OCI-M2 (cell line): ENCODE results near the gene UBN1.
"Not testable (repeated sequence)": the region's sequence is repeated elsewhere in the genome, so short reads cannot be mapped to it uniquely, and the experiment has no call there.

Experiments
- DNase-seq: peaks from one replicate; lab custom pipeline; 2025; ENCODE audit not compliant: unreplicated experiment; lab: John Stamatoyannopoulos, UW

Gene UBN1

DNA sequence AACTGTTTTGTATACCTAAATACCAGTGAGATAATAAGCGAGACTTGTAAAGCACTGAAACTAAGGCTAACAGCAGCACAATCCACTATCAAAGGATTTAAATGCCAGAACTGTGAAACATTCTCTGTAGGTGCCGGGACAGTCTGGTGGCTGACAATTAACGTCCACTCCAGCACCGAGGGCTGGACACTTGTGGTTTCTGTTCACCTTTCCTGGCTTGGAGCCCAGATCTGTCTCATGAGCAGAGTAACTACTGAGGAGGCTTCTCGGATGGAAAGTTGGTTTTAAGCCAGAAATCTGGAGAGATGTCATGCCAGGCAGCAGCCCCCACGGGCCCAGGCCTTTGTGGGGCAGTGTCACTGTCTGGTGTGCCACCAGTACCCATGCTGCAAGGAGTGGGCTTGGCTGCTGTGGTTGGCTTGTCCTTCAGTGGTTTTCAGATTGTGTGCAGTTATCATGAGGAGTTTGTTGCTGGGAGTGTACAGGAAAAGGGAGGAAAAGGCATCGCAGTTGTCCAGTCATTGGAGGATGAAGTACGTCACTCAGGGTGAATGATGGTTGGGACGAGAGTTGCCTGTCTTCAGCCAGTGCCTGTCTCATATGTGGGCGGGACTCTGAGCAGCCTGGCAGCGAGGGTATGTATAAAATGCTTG is 35.5 kb downstream of the UBN1 start:
- DNase-seq = no peak

DNA sequence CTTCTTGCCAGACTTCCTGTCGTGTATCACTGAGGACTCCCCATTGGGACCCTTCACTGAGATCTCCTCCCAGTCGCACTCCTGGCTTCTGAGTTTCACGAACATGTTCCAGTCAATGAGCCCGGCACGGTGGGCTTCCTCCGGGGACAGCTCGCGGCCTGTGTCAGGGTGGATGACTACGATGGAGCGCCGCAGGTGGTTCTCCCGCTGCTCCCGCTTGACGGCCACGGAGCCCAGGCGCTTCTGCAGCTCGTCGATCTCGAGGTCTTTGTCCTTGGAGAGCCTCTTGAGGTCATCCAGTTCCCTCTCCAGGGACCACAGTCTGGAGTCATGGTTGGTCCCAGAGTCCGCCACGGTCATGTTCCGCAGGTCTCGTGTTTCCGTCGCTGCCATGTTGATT is 36.2 kb downstream of the UBN1 start:
- no peak for DNase-seq

DNA sequence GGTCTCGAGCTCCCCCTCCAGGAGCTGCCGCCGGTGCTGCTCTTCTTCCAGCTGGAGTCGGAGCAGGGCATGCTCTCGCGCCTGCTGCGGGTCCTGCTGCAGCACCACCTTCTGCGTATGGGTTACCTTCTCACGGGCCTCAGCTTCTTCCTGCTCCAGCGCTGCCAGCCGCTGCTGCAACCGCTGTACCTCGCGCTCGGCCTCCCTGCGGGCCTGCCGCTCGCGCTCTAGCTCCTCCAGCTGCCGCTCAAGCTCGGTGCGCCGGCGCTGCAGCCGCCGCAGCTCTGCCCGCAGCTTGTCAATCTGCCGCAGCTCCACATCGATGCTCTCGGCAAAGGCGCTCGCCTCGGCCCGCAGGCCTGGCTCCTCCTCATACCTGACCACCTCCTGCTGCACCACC is 36.9 kb downstream of the UBN1 start:
- no peak for DNase-seq

DNA sequence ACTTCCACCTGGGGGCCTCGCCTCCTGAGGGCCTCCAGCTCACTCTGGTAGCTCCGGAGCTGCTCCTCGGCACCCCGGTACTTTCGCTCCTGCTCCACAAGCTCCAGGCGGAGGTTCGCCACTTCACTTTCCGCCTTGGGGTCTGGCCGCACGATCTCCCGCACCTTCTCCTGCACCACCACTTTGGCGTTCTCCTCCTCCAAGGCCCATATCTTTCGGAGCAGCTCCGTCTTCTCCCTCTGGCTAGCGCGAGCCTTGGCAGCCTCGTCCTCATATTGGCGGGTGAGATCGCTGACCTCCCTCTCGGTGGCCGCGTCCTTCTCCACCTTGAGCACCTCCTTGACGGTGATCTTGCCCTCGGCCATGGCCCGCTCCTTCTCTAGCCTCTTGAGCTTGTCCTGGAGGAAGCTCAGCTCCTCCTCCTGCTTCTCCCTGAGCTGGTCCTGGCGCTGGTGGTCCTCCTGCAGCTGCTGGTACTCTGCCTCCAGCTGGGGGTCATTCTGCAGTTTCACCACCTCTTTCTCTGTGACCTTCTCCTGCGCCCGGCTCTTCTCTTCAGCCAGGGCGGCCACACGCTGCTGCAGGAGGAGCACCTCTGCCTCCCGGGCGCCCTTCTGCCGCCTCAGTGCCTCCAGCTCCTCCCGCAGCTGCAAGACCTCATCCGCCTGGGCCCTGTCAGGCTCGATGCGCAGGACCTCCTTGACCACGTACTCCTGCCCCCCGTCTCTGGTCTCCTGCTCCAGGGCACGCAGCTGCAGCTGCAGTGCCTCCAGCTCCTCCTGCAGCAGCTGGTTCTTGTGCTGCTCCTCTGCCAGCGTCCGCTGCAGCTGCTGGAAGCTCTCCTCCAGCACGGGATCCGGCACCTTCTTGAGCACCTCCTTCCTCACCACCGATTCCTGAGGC is 37.9 kb downstream of the UBN1 start:
- DNase-seq = no peak

DNA sequence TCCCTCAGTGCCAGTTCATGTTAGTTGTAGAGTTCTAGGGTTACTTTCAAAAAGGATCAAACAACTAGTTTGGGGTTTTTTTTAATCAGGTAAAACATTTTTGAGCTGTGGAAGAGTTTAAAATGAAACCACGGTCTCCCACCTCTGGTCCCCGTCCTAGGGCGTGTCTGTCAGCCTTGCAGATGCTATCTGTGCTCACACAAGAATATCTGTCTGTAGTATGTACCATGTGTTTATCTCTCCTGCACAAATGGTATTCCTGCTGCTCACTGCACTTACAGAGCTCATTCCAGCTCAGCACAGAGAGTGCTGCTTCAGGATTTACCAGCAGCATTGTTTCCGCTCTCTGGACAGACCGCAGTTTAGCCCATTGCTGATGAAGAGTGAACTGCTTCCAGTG is 38.9 kb downstream of the UBN1 start:
- no peak for DNase-seq

DNA sequence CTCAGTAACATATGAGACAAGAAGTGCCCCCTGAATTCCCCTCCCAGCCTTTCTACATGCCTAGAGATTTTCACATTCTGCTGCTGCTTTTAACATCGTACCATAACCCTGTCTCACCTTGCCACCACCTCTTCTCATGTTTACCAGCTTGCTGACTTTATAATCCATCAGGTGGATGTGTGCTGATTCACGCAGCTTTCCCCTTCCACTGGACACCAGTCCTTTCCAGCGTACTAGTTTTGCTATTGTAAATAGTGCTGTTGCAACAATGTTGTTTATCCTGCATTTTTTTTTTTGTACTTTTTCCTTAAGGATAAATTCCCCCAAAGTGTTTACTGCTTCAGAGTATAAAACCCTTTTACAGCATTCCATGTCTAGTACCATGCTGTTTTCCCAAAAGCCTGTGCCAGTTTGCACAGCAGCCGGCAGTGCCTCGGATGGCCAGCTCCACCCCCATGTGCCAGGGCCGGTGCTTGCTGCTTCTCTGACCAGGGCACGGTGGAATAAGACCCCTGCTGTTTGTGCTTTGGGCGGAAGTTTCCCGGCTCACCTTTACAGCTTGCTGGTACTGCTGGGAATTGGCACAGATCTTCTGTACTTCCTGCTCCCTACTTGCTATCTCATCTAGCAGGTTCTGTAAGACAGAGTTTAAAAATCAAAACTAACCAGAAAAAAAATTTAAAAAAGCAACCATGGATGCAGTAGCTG is 41.3 kb downstream of the UBN1 start:
- DNase-seq = no peak

DNA sequence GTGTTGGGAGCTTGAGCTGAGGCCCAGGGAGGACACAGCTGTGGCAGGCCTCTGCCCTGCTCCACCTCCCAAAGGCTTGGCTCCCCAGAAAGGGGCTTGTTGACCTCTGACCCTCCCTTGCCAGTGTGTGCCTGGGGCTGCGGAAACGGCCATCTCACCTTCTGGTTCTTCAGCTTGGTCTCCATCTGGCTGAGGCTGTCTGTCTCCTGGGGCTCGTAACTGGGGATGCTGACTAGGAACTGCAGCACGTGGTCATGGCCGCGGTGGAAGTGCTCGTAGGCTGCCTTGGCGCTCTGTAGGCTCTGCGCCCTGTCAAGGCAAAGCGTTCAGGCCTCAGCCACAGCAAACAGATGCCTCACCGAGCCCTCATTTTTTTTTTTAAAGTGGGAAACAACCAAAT is 42.7 kb downstream of the UBN1 start:
- no peak for DNase-seq

DNA sequence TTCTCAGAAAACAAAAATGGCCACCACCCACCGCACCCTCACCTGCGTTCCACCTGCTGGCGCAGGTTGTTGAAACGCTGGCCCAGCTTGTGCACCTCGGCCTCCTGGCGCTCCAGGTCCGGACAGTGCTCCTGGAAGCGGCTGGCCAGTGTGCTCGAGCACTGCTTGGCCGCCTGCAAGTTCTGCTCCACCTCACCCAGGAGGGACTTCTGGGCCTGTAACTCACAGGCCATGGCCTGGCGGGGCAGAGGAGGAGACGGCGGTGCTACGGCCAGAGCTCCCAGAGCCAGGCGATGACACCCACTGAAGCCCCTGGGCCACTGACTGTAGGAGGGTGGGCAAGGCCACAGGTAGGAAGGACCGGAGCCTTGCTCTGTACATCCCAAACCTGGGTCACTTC is 43.4 kb downstream of the UBN1 start:
- no peak for DNase-seq

DNA sequence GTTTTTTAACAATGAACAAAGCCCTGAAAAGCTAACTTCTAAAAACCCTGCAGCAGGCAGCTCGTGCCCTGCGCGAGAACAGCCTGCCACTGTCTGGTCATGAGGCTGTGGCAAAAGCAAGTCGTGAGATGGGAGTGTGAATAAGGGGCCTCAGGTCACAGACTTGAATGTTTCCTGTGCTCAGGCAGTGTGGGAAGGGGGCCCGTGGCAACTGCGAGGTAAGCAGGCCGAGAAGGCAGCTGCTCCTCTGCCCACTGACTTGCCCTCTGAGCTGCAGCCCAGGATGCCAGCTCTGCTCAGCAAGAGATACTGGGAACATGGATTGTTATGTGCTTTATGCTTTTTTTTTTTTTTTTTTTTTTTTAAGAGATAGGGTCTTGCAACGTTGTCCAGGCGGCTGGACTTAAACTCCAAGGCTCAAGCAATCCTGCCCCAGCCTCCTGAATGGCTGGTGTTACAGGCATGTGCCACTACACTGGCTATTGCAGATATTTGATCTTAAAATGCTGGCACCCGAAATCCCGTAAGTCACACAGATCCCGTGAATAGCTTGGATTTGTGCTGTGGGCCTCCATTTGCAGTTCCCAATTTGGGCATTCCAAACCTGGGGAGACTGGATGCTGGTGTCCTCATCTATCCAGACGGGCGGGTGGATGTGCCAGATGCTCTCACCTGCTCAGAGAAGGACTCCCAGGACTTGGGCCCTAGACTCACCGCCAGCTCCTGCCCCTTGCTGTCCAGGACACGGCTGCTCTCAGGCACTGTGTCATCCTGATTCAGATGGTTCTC is 44.0 kb downstream of the UBN1 start:
- DNase-seq = no peak

DNA sequence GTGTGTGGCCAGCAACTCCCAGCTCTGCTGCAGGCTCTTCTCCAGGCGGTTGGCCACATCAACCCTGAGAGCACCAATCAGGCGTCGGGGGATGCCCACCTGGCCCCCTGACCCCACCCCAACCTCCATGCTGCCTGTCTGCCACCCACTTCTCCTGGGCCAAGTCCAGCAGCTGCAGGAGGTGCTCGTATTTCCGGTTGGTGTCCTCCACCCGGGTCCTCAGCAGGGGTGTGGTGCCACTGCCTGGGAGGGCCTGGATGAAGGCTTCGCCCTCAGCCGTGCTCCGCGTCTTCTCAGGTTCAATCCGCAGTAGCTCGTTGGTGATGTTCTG is 44.6 kb downstream of the UBN1 start:
- no peak for DNase-seq

DNA sequence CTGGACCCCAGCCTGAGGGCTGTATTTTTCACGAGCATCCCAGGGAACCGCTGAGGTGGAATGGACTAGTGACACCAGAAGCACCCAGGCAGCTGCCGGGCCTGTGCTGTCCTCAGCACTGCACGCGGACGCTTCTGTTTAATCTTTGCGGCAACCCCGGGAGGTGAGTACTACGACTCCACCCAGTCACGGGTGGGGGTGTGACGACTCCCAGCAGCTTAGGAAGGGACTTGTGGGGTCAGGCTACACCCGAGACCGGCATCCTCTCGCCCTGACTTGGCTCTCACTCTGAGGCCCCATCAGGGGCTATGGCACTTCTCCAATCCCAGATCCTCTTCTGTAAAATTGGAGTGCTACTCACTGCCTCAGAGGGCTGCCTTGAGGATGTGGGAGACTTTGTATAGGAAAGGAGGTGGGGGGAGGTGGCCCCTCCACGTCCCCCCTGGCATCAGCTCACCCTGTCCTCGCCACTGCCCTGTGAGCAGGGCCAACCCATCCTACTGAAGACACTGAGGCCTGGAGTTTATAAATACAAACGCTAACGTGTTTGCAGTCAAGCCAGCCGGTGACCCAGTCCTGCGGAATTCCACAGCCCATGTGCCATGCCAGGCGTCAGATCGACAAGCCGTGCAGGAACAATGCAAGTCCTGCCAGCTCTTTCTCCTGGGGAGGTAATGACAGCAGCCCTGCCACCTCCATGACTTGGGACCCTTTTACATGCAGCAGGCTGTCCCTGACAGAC is 45.3 kb downstream of the UBN1 start:
- no peak for DNase-seq

DNA sequence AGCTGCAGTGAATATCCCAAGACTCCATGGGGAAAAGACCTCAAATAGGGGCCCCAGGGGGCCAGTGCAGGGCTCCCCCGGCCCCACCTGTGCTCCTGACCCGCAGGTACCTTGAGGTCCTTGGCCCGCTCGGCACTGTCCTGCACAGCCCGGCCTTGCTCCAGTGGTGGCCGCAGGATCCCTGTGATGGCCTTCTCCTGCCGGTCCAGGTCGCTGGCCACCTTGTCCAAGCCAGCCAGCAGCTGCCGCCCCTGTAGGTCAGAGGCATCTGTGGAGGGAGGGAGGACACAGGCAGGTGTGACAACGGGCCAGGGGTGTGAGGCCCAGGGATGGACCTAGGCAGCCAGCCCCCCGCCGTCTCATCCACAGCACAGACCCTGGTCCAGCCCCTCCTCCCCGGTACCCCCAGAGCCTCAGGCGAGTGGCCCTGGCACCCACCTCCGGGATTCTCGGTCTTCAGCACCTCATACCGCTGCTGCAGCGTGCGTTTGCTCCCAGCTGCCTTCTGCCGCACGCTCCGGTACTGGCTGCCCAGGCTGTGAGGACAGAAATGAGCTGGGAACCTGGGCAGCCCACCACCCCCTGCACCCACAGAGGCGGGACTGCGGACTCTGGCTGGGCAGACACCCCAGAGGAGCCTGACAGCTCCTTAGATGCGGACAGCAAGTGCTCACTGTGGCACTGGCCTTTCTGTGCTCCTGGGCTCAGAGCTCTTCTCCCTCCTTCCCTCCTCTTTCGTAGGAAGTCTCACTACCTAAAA is 46.0 kb downstream of the UBN1 start:
- no peak for DNase-seq

DNA sequence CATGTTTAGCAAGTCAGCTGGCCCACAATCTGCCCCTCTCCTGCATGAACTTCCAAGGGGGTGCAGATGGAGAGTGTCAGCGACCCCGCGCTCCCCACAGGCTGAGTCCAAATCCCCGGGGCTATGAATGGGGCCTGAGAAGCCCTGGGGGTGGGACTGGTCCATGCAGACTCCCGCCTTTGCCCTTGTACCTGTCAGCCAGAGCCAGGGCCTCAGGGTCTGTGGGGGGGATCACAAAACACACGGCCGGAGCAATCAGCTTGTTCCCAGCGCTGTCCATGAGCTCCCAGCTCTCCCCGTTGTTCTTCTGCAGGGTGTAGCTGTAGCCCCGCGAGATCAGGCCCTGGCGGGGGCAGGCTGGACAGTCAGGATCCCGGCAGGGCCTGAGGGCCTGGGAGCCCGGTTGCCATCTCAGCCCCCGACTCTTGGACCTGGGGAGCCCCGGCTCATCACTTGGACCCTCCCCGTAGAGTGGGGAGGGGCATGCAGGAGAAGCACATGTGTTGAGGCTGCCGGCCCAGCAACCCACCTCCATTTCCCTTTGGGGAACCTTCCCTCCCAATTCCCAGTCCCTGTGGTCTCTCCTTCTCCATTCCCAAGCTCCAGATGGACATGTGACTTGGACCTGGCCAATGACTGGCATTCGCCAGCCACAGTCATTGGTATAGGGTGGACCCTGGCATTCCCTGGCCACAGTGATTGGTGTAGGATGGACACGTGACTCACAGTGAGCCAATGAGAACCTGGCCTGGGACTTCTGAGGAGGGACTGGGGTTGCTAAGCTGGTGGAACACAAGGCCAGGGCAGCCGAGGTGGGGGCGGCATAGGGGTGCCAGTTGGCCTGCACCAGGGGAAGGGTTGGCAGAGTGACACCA is 47.2 kb downstream of the UBN1 start:
- DNase-seq = no peak

DNA sequence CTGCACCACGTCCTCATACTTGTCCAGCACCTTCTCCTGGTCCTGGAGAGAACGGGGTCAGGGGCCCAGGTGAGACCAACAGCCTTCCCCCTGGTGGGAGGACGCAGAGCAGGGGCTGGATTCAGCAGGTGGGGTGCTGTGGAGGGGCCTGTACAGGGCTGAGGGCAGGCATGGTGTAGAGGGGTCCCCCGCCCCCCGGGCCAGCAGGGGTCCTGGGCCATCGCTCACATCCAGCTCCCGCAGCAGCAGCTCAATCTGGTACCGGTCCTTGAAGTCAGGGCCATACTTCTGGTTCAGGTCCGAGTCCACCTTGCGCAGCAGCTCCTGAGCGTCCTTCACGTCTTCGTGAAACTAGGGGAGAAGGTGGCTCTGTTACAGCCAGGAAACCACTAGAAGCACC is 48.1 kb downstream of the UBN1 start:
- no peak for DNase-seq

DNA sequence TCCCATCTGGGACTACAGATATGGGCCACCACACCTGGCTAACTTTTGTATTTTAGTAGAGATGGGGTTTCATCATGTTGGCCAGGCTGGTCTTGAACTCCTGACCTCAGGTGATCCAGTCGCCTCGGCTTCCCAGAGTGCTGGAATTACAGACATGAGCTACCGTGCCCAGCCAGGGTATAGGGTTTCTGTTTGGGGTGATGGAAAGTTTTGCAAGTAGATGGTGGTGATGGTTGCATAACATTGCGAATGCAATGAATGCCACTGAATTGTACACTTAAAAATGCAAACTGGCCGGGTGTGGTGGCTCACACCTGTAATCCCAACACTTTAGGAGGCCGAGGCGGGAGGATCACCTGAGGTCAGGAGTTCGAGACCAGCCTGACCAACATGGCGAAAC is 49.5 kb downstream of the UBN1 start:
- DNase-seq = not testable (repeated sequence)

DNA sequence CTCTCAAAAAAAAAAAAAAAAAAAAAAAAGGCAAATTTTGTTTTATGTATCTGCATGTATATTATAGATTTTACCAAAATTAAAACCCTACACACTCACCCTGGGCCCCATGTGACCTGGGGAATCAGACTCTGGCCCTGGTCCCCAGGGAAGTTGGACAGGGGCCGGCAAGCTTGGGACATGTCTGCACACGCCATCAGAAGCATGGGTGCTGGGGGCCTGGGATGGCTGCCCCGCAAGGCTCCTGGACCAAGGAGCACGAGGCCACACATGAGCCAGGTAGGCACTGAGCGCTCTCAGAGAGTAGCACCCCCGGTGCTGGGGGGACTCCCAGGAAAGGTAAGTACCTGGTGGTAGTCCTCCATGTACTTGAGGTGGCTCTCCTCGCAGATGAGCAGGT is 50.0 kb downstream of the UBN1 start:
- no peak for DNase-seq

DNA sequence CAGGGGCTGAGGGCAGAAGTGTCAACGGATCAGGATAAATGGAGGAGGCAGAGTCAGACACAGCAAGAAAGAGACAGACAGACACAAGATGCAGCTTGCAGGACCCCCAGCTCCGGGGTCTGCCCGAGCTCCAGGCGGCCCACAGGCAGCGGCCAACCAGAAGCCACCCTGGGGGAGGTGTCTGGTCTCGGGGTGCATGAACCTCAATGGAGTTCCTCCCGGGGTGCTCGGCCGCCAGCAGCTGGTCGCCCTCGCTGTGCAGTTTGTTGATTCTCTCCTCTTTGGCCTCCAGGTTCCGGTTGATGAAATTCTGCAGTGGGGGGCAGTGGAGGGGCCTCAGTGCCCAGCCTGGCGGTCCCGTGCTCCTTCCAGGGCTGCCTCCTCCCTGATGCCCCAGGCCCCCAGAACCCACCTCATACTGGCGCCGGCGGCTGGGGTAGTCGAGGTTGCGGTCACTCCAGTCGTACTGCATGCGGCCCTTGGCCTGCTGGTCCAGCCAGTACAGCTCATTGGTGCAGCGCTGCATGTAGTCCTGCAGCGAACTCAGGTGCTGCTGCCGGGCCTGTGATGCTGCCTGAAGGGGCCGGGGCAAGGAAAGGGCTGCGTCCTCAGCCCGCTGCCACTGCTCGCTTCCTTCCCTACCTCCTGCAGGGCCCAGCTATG is 51.7 kb downstream of the UBN1 start:
- no peak for DNase-seq

DNA sequence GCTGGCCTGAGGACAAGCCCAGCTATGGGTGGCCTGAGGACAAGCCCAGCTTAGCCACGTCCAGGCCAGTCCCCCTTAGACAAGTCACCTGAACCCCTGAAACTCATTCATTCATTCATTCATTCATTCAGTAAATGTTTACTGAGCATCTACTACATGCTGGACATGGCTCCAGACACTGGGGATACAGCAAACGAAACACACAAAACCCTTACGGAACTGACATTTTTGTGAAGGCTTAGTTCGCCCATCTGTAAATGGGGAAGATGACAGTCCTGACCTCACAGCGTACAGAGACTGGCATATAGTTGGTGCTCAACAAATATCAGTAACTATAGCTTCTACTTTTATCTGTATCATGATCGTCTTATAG is 52.2 kb downstream of the UBN1 start:
- no peak for DNase-seq

DNA sequence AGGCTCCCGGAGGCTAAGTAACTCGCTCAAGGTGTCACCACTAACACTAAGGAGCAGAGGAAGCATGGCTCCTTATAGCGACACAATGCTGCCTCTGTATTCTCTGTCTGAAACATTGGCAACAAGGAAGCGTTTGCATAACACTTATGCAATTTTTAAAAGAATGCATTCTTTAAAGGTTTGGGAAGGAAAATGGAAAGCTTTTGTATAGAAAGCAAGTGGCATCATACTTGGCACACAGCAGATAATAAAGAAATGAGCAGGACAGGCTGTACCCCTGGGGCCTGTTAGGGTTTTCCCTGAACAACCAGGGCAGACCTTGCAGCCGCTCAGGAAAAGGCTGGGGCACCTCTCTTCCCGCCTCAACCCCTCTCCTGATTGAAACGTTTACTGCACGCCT is 52.8 kb downstream of the UBN1 start:
- DNase-seq = no peak
